Heart right ventricle (tissue), 16 donors: ENCODE data around the gene DVL2. TPM values are rescaled to one million over a fixed set of nuclear protein-coding genes. Genes with fewer than 3 reads are reported as not detected.

Source experiments
- ATAC-seq, 8 donors: fragments of 200-7000 bp; cut with Tn5 transposase; one replicate each; pipeline ENCODE4 v1.9.1; 2020; ENCODE audit warnings: mild to moderate bottlenecking in 8 of 8, moderate library complexity in 8 of 8, moderate number of reproducible peaks in 1 of 8
- DNase-seq, 2 donors: peaks; one replicate each; pipeline ENCODE4 v3.0.0-alpha.2; 2020
- H3K27ac ChIP-seq, 10 donors: fragments of 200-600 bp; sonication (generic) in 2 of 10; one replicate each; pipeline versions ENCODE4 v1.5.0 to v1.8.0; 2020 to 2022; ENCODE audit warnings: mild to moderate bottlenecking in 3 of 10
- H3K27me3 ChIP-seq, 7 donors: fragments of 200-600 bp; one replicate each; pipeline ENCODE4 v1.8.0; 2021 to 2022; ENCODE audit warnings: mild to moderate bottlenecking in 2 of 7
- H3K36me3 ChIP-seq, 9 donors: fragments of 200-600 bp; sonication (generic) in 1 of 9; one replicate each; pipeline versions ENCODE4 v1.5.0 to v1.8.0; 2020 to 2022; ENCODE audit warnings: mild to moderate bottlenecking in 2 of 9
- H3K4me1 ChIP-seq, 9 donors: fragments of 200-600 bp; sonication (generic) in 1 of 9; one replicate each; pipeline versions ENCODE4 v1.5.0 to v1.8.0; 2020 to 2022; ENCODE audit warnings: mild to moderate bottlenecking in 4 of 9
- H3K4me3 ChIP-seq, 10 donors: fragments of 200-600 bp; sonication (generic) in 2 of 10; one replicate each; pipeline versions ENCODE4 v1.5.0 to v1.8.0; 2020 to 2022; ENCODE audit warnings: mild to moderate bottlenecking in 7 of 10, moderate library complexity in 2 of 10
- H3K9me3 ChIP-seq, 11 donors: fragments of 200-600 bp in 10 of 11; sonication (generic) in 2 of 11; one replicate each; pipeline versions ENCODE4 v1.5.0 to v1.8.0; 2013 to 2022; ENCODE audit warnings: mild to moderate bottlenecking in 2 of 11, control low read depth in 1 of 11, moderate library complexity in 1 of 11
- CTCF ChIP-seq, 9 donors: fragments of 200-600 bp; sonication (generic) in 2 of 9; IDR thresholded peaks; one replicate each; pipeline versions ENCODE4 v1.5.0 to v1.8.0; 2021 to 2022; ENCODE audit warnings: antibody characterized with exemption in 9 of 9, mild to moderate bottlenecking in 5 of 9, moderate library complexity in 1 of 9
- WGBS, 2 donors: extraction: QIAGEN DNeasy Blood & Tissue Kit; methylation state at CpG; one replicate each; pipeline ENCODE4 v1.1.7; 2013; ENCODE audit warnings: inconsistent platforms in 1 of 2; 5-methylcytosine and 5-hydroxymethylcytosine counted together
- intact Hi-C, 10 donors: fragments of 100-400 bp; cut with DNase I; formaldehyde crosslinking; loops; one replicate each; pipeline versions ENCODE4 v1.11.1 to v1.14.2; 2022
- polyA plus RNA-seq, 2 donors: library from polyadenylated mRNA; stranded (reverse); fragments of 200-250 nt; gene quantifications; one replicate each; pipeline ENCODE4 v1.2.3, GENCODE V29; 2013
- total RNA-seq, 10 donors: library from RNA; stranded (reverse); fragmentation: NEBNext Ultra II Directional in 3 of 10; extraction: Animal tissue kit (Norgen Biotek cat#: 25700) in 3 of 10; gene quantifications; one replicate each; pipeline versions ENCODE4 v1.2.1 to v1.2.4, GENCODE V29; 2021 to 2023
- donor health status: Arrhythmogenic right ventricular cardiomyopathy.
- donor health status: ischemic (EF 13 %, LVEDD 7.1; RV severe dilation, severe dysfunction).
- donor health status: healthy with polysubstance abuse.
- donor health status: DM: no; HTN: yes; CAD: no.
- donor health status: DM: no; HTN: no; CAD: no.
- donor health status: ischemic (EF 25% LVEDD 6.9; RV normal size, moderate dysfunction).
- donor health status: ischemic (EF 25% LVEDD 5.7; RV mildly dilated, moderate dysfunction).
- donor health status: healthy.
- donor health status: DM: yes; HTN: yes; CAD: no.
- donor health status: Ischemic cardiomyopathy.
- donor health status: ischemic (EF 35%, LVEDD 5.7; RV mildly dilated, moderate dysfunction).
- donor health status: nonischemic (EF 11% LVEDD 7.7; RV severe dilation, severe dysfunction).
- donor health status: DM: yes; HTN: yes; CAD: no.
- donor health status: PGD.
- donor health status: ischemic (EF 29% LVEDD 5.4; RV normal size, mild dysfunction).
- donor health status: nonischemic (EF 23%, LVEDD 6.1; RV moderate dilation, normal function).

DVL2 gene
- total and polyA plus RNA-seq, 12 donors = 10.0 to 25.6 (median 18.0) TPM

GRCh38 chr17:7217113-7217987, 17.0 kb downstream of the DVL2 start:
- intact Hi-C loops = no loop called here
- 4 to 6% methylated on average over 21 to 32 of the region's 32 CpGs for WGBS, 2 donors
- Histone ChIP-seq H3K27ac (peak overlapping the region; percentile 36 to 98 (median 70)), H3K36me3 (peaks cover 0 to 17% (median 0%) of the 10 kb centered on the region in 9 donors), H3K4me3 (peak overlapping the region; percentile 29 to 60 (median 52)), H3K27me3 (no peaks in the 10 kb centered on the region), H3K9me3 (no peaks in the 10 kb centered on the region), H3K4me1 (peaks cover 20 to 77% (median 67%) of the 10 kb centered on the region in 9 donors)
- peak; percentile 52 to 79 for DNase-seq
- no peak for ATAC-seq
- TF ChIP-seq CTCF (IDR thresholded peaks at IDR 0.05) = no peak

DNA sequence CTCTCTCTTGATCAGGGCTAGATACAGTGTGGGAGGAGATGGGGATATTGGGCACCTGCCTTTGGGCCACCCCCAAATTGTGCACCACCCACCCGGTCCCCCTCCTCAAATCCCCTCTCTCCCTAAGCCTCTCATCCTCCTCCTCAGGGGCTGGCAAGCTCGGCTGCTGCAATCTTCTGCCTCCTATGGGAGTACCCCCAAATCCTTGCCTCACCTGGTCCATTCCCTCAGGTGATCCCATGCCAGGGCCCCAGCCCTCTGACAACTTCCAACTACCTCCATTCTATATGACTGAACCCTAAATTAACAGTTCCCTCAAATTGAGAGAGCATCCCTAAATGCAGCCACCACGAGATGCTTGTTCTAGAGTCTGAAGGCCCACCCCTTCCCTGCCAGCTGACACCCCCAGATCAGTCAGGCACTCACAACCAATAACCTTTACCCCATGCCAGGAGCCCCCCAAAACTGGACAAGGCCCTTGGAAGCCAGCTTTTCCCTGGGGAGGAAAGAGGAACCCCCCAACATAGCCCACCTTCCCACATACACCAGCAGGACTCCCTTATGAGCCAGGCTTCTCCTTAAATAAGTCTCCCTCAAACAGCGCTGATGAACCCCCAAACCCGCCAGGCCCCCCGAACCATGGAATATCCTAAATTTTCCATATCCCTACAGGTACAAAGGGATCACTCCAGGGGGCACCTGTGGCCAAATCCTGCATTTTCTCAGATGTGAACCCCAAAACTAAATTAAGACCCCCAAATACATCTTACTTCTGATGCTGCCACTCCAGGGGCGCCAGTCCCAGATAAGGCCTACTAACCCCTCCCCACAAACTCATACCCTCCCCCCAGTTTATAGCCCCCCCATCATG, 17.8 kb downstream of the DVL2 start:
- Histone ChIP-seq H3K4me1 (peaks cover 19 to 75% (median 65%) of the 10 kb centered on the region in 9 donors), H3K36me3 (peaks cover 0 to 8% (median 0%) of the 10 kb centered on the region in 9 donors), H3K4me3 (peak overlapping the region; percentile 29 to 60 (median 52)), H3K9me3 (no peaks in the 10 kb centered on the region), H3K27ac (peak overlapping the region in 9 of 10 donors; percentile 36 to 98 (median 74)), H3K27me3 (no peaks in the 10 kb centered on the region)
- TF ChIP-seq CTCF (IDR thresholded peaks at IDR 0.05) = no peak
- ATAC-seq = no peak
- DNase-seq = no peak
- intact Hi-C loops = no loop called here
- WGBS, 2 donors = 36% methylated on average over 7 of the region's 7 CpGs

- peak overlapping the region in 6 of 10 donors; percentile 59 to 71 (median 62) for H3K4me3 ChIP-seq
- H3K27me3 ChIP-seq = no peaks in the 10 kb centered on the region
- no peaks in the 10 kb centered on the region for H3K9me3 ChIP-seq
- no peak for DNase-seq
- intact Hi-C loops = loop anchor here in 2 of 10 donors (2.0 kb wide), 2 partner anchors 23 to 37 kb away; partner anchors contain the start of genes ELP5 (in 1 of the 2) and PHF23 (in 1 of the 2)
- no peak for ATAC-seq
- peak overlapping the region in 8 of 10 donors; percentile 53 to 98 (median 70) for H3K27ac ChIP-seq
- no peak for TF ChIP-seq CTCF (IDR thresholded peaks at IDR 0.05)
- 15 to 23% methylated on average over 9 to 10 of the region's 10 CpGs for whole genome bisulfite sequencing, 2 donors
- H3K36me3 ChIP-seq = peaks cover 0 to under 1% (median 0%) of the 10 kb centered on the region in 9 donors
- peaks cover 17 to 67% (median 58%) of the 10 kb centered on the region in 9 donors for H3K4me1 ChIP-seq
Measured at GRCh38 chr17:7215652-7216180, 18.6 kb downstream of the DVL2 start.
